Stimulated activated CD4-positive, alpha-beta T cell treated with anti-CD3 and anti-CD28 coated beads, Interleukin-12 subunit alpha, Interleukin-12 subunit beta, amount 100 ng/mL, for 24 hours (primary cell): ENCODE data around the gene PLXNA3.

Source experiments
- DNase-seq, 2 experiments: peaks; one replicate each; pipeline ENCODE4 v3.0.0-alpha.2; 2020; ENCODE audit warnings: low read depth in 2 of 2

PLXNA3 gene

DNA sequence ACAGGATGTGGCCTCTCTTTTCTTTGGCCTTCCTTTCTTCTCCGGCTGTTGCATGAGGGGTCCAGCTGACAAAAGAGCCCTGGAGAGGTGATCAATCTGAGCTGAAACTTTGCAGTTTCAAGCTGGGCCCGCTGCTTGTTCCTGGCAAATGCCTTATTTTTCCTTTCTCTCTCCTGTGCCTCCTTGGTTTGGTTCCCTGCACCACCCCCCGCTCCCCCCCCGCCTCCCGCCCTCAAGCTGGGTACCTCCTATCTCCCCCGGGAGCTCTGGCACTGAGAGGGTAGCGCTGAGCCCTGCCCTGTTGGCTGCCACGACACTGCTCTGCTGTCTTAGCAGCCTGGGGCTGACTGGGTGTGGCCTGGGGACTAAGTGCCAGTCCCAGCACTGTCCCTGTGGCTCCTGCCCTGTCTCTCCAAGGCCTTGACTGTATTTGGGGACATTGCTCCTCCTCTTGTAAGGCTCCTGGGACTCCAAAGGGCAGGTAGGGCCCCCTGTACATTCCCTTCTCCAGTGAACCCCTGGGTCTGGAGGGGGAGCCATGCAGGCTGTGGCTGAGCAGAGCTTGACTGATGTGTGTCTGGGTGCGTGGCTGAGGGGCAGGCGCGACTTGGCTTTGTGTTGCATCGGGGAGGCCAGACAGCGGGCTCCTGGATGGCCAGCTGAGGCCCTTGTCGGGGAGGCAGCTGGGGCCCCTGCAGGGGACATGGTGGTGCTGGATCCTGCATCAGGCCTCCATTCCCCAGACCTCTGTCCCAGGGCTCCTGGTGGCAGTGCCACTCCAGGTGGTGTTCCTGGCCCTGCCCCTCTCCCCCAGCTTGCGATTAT, 1.1 kb downstream of the PLXNA3 start:
- DNase-seq, result no peak

DNA sequence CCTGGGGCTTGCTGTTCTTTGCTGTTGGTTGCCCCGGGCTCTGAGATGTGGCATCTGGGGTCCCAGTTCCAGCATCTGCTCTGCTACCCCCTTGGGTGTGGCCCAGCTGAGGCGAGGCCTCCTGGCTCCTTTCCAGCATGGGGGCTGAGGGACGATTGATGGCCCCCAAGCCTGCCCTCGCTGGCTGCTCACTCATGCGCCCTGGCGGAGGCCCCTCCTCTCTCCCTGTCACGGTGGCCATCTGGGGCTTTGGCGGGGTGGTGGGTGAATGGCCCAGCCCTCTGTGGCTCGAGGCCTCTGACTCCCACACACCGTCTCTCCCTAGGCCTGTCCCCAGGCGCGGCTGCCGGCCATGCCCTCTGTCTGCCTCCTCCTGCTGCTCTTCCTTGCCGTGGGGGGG, 1.8 kb downstream of the PLXNA3 start:
- DNase-seq, result no peak

DNA sequence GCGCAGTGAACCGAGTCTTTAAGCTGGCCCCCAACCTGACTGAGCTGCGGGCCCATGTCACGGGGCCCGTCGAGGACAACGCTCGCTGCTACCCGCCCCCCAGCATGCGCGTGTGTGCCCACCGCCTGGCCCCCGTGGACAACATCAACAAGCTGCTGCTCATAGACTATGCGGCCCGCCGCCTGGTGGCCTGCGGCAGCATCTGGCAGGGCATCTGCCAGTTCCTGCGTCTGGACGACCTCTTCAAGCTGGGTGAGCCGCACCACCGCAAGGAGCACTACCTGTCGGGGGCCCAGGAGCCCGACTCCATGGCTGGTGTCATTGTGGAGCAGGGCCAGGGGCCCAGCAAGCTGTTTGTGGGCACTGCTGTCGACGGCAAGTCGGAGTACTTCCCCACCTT, 2.2 kb downstream of the PLXNA3 start:
- DNase-seq, result no peak

DNA sequence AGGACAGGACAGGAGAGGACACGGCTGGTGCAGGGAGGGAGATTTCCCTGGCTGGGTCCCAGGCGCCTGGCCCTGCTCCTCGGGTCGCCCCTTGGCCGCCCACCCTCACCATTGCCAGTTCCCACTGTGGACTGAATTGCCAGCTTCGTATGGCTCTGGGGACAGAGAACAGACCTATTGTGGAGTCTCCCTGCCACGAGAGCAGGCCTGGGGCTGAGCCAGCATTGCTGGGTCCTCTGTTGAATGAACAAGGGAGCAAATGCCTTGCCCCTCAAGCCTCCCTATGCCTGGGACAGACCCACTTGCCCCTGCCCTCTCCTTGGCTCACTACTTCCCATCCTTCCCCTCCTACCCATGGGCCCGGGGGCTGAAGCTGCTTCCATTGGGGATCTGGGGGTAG, 4.3 kb downstream of the PLXNA3 start:
- no peak for DNase-seq

DNA sequence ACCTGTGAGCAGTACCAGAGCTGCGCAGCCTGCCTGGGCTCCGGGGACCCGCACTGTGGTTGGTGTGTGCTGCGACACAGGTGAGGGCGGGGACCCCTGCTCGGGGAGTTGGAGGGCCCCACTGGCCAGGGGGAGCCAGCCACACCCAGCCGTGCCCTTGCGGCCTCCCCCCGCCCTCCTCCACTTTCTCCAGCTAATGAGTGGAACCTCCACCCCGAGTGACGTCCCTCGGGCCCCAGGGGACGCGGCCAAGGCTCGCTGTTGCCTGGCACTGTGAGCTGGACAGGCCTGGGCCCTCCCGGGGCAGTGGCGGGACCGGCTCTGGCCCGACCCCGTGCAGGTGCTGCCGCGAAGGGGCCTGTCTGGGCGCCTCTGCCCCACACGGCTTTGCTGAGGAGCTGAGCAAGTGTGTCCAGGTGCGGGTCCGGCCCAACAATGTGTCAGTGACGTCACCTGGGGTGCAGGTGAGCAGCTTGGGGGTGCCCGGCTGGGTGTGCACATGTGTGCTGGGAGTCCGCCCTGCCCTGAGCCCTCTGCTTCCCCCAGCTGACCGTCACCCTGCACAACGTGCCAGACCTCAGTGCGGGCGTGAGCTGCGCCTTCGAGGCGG, 5.6 kb downstream of the PLXNA3 start:
- no peak for DNase-seq

DNA sequence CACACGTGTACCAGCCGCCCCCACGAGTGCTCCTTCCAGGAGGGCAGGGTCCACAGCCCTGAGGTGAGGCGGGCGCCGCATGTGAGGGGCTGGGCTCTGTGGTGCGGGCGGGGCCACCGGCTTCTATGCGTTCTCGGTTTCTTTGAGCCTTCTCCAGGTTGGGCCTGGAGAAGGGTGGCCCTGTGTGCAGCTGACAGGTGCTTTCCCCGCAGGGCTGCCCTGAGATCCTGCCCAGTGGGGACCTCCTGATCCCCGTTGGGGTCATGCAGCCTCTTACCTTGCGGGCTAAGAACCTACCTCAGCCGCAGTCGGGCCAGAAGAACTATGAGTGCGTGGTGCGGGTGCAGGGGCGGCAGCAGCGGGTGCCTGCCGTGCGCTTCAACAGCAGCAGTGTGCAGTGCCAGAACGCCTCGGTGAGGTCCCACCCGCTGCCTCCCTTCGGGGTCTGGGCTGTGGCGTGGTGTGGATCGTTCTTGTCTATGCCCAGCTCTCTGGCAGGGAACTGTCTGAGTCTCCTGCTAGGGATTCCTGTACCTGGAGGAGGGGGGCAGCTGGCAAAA, 6.8 kb downstream of the PLXNA3 start:
- no peak for DNase-seq

DNA sequence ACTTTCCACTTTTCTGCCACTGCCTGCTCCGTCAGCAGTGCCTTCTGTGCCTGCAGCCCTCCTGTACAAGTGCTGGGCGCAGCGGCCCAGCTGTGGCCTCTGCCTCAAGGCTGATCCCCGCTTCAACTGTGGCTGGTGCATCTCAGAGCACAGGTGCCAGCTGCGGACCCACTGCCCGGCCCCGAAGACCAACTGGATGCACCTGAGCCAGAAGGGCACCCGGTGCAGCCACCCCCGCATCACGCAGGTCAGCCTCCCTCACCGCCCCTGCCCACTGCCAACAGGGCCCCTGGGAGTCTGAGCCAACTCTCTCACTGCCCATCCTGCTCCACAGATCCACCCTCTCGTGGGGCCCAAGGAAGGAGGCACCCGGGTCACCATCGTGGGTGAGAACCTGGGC, 7.5 kb downstream of the PLXNA3 start:
- no peak for DNase-seq

DNA sequence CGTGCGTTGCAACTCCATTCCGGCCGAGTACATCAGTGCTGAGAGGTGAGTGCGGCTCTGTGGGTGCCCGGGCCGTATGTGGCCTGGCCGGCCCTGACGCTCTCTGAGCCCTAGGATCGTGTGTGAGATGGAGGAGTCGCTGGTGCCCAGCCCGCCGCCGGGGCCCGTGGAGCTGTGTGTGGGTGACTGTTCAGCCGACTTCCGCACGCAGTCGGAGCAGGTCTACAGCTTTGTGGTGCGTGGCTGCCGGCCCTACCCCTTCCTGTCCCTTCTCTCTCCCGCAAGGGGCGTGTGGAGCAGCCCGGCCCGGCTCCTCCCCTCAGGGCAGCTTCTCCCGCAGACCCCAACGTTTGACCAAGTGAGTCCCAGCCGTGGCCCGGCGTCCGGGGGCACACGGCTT, 8.0 kb downstream of the PLXNA3 start:
- DNase-seq, result no peak

DNA sequence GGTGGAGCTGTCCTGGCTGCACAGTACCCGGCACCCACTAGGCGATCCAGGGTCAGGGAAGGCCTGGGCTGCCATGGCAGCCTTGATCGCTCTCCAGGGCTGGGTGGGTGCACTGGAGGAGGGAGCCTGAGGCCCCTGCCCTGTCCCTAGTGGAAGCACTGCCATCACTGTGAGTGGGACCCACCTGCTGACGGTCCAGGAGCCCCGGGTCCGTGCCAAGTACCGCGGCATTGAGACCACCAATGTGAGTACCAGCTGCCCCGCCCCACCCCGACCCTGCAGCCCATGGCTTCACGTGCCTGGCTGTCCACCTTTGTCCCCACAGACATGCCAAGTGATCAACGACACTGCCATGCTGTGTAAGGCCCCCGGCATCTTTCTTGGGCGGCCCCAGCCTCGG, 8.8 kb downstream of the PLXNA3 start:
- DNase-seq, result no peak

DNA sequence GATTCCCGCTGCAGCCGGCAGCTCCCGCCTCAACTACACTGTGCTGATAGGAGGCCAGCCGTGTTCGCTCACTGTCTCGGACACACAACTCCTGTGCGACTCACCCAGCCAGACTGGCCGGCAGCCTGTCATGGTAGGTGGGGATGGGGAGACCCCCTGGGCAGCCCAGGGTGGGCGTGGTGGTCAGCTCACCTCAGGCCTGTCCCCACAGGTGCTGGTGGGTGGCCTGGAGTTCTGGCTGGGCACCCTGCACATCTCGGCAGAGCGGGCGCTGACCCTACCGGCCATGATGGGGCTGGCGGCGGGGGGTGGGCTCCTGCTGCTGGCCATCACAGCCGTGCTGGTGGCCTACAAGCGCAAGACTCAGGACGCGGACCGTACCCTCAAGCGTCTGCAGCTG, 9.5 kb downstream of the PLXNA3 start:
- no peak for DNase-seq

DNA sequence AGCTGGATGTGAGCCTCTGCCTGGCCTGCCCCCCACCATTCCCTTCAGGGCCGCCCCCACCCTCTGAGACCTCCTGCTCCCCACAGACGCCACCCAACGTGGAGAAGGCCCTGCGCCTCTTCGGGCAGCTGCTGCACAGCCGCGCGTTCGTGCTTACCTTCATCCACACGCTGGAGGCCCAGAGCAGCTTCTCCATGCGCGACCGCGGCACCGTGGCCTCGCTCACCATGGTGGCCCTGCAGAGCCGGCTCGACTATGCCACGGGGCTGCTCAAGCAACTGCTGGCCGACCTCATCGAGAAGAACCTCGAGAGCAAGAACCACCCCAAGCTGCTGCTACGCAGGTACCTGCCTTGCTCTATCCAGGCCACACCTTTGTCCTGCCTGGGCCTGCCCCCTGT, 10.1 kb downstream of the PLXNA3 start:
- no peak for DNase-seq

DNA sequence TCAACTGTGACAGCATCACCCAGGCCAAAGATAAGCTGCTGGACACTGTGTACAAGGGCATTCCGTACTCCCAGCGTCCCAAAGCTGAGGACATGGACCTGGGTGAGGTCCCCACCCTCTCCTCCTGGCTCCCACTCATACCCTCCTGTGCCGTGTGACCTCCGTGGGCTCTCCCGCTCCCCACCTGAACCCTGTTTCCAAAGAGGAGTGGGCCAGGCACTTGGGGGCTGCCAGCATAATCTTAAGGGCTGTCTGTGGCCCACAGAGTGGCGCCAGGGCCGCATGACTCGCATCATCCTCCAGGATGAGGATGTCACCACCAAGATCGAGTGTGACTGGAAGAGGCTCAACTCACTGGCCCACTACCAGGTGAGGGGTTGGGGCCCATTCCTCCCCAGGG, 11.0 kb downstream of the PLXNA3 start:
- no peak for DNase-seq

DNA sequence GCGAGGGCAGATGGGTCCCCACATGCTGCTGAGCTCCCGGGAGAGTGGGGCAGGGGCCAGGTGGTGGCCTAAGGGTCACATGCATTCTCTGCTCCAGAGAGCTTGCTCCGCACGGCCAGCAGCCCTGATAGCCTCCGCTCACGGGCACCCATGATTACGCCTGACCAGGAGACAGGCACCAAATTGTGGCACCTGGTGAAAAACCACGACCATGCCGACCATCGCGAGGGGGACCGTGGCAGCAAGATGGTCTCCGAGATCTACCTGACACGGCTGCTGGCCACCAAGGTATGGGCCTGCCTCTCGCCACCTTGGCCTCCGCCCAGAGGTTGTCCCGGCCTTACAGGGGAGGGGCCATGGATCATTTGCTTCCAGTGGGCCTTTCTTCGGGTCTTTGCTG, 11.8 kb downstream of the PLXNA3 start:
- DNase-seq, result no peak

DNA sequence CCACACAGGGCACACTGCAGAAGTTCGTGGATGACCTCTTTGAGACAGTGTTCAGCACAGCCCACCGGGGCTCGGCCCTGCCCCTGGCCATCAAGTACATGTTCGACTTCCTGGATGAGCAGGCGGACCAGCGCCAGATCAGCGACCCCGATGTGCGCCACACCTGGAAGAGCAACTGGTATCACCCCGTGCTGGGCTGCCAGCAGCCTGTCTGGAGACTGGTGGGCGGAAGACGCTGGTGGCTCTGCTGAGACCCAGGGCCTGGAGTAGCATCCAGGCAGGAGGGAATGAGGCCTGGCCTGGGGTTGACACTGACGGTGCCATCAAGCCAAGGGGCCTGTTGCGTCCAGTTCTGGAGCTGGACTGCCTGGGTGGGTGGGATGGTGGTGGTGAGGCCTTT, 12.4 kb downstream of the PLXNA3 start:
- no peak for DNase-seq

DNA sequence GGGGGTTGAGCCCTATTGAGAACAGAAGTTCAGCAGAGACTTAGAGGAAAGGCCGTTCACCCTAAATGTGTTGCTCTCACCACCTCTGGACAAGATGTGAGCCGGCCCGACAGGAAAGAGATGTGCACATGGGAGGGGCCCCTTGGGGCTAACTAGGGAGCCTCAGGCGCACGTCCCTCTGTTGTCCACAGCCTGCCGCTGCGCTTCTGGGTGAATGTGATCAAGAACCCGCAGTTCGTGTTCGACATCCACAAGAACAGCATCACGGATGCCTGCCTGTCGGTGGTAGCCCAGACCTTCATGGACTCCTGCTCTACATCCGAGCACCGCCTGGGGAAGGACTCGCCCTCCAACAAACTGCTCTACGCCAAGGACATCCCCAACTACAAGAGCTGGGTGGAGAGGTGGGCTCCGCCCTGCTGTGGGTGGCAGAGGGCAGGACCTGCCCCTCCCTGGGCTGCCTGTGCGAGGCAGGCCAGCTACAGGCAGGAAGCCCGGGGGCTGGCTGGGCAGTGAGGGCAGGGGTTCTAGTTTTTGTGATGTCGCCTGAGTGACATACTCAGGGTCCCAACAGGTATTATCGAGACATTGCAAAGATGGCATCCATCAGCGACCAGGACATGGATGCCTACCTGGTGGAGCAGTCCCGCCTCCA, 13.0 kb downstream of the PLXNA3 start:
- no peak for DNase-seq

DNA sequence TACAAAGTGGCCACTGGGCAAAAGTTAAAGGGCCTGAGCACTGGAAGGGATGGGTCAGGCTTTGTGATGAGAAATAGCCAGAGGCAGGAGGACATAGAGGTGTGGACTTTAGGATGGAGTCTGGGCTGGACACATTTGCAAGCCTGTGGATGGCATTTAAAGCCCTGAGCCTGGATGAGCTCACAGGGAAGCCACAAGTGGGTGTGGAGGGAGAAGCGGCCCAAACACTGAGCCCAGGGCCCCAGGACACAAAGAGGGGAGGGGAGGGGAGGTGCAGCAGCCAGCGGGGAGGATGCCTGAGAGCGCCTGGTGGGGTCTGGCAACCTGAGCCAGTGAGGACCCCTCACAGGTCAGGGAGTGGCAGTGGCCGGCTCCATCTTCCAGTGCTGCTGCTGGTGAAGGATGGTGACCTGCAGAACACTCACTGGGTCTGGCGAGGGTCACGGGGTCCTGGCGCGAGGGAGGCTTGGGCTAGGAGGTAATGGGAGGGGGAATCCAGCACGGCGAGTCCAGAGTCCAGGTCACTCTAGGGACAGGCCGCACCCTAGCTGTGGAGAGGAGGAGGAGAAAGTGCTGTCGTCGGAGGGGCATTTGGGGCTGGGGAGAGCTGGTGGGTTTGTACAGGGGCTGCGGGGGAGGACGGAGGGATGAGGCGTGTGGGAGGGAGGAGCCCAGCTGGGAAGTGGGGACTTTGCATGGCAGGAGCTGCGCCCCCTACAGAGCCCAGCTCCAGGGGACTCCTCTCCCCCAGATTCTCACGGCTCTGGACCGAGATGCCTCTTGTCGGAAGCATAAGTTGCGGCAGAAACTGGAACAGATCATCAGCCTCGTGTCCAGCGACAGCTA, 14.0 kb downstream of the PLXNA3 start:
- no peak for DNase-seq

DNA sequence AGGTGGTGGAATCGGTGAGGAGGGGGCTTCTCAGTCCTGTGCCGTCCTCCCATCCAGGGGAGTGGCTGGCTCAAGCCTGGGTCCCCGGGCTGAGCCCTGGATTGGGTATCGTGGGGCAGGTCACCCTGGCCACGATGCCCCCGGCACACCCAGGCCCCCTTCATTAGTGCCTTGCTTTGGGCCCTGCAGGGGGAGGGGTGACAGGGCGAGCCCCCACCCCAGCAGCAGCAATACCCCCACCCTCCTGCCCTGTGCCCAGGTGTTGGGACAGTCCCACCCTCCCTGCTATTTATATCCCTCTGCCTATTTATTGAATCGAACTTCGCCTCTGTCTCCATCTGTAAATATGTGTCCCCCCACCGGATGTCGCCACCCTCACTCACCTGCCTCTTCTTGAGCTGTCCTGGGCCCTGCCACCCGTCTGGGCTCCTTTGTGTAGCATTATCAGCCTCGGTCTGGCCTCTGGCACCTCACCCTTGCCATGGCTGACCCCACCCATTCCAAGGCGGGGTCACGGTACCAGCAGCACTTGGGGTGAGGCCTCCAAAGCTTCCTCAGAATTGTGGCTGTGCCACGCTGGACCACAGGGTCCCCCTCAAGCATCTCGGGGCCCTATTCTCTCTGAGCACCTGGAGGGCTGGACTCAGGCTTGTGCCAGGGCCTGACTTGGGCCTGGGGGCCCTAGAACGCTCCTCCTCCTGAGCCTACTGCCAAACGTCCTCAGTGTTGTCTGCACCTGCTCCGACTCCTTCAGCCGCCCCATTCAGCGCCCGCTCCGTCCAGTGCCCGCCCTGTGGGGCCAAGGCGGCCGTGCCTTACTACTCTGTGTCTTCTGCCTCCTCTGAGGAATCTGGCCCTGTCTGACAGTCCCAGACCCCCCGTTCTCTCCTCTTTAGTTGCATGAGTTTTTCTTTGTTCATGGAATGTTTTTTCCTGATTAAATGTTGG, 14.9 kb downstream of the PLXNA3 start:
- DNase-seq, result no peak

DNA sequence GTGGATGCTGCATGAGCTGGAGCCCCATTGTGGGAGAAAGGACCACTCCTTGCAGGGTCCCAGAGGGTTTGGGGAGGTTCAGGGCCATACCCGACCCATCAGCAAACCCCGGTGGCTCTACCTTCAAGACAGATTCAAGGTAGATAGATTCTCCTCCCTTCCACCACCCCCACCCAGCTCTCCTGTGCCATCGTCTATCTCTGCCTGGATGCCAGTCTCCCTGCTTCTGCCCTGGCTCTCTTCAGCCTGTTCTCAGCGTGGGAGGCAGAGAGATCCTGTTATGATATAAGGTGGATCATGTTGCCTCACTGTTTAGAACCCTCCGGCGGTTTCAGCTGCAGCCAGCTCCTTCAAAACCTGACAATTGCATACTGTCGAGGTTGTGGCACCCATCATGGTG, 15.6 kb downstream of the PLXNA3 start:
- DNase-seq, result no peak

DNA sequence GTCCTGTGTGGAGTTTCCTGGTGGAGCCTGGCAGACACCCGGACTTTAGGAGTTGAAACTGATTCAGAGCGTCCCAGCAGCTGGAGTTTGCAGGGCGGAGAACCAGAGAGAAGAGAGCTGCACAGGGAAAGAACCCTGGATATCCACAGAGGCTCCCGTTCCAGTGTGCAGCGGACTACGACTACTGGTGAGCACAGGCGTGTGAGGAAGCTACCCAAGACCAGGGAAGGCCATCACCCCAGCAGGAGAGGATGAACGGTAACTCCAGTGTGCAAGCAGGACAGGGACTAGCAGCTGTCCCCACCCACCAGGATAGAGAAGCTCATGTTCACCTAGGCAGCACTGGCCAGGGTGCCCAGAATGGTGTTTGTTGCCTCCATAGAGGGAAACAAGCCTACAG, 18.7 kb downstream of the PLXNA3 start:
- no peak for DNase-seq

DNA sequence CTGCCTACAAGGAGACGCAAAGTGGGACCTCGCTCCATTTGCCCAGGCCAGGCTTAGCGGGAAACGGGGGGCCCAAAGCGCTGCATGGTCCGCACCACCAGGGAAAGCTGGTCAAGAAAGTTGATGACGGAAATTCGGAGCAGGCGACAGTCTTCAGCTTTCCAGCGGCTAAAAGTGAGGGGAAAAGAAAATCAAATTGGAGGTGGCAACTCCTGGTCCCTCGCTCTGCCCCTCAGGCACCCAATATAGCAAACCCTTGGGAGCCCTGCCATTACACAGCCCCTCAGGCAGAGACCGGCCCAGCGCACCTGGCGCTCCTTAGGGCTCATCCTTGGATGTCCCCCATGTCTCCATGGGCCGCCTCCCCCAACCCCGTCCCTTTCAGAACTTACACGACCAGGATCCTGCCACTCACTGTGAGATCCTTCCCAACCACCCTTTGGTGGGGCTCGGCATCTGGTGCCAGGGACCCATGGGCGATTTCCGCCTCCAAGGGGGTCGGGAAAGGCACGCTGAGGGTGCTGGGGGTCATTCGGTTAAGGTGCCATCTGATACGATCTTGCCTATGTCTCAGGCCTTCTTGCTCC, 19.9 kb downstream of the PLXNA3 start:
- no peak for DNase-seq
